HG03342 (cell line): Measurements from ENCODE around the gene IL1RAPL1.
A peak's percentile ranks its signal among the peaks of the same experiment; 100 is the strongest.

Experiments
- ATAC-seq: cut with Tn5 transposase; IDR thresholded peaks from one replicate; pipeline ENCODE4 v1.9.1; 2021; ENCODE audit warnings: mild to moderate bottlenecking, moderate library complexity; ENCODE audit not compliant: unreplicated experiment

IL1RAPL1 gene

DNA sequence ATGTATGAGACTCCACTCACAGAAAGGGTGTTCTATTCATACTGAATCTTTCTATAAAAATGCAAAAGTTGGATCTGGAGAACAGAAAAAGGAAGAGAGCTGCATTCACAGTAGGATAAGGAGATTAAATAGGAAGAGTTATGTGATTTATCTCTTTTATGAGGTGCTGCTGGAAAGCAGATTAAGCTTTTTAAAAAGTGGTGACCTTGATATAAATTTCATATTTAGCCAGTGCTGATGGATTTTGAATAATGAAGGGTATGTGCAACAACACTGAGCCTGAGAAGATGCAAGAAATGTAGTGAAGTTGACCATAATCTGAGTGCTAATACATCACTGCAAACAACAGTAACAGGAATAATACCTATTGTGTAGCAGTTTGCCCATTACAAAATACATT is 795.6 kb downstream of the IL1RAPL1 start:
- no peak for ATAC-seq

- no peak for ATAC-seq
These were observed 801.3 kb downstream of the IL1RAPL1 start for GRCh38 chrX:29388509-29388908.

DNA sequence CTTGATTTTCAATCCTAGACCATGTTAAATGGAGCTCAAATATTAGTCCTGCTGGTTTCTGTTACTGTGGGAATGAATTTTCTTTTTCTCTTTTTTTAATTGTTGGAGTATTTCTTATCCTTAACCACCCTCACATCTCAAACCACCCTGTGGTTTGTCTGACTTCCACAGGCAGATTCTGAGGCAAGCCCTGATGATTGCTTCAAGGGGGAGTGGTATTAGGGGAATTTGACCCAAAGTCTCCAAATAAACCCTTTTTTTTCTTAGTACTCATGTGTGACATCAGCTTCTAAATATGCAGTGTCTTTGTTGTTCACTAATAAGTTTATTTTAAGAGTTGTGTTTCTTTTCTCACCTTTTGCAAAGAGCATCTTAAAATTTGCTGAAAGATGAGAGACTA is 810.3 kb downstream of the IL1RAPL1 start:
- ATAC-seq, result no peak

DNA sequence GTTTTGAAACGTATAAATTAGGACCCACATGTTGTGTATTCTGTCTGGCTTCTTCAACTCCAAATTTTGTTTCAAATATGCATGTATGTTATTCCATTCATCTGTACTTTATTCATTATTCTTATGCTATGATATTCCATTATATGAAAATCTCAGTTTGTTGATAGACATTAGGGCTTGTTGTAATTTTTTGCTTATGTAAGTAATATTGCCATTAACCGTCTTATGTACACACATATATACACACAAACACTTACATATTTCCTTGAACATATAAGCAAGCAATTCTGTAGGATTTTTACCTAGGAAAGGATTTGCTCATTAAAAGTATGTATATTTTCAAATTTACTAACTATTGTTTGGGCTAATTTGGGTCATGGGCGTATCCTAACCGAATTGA is 820.1 kb downstream of the IL1RAPL1 start:
- no peak for ATAC-seq

DNA sequence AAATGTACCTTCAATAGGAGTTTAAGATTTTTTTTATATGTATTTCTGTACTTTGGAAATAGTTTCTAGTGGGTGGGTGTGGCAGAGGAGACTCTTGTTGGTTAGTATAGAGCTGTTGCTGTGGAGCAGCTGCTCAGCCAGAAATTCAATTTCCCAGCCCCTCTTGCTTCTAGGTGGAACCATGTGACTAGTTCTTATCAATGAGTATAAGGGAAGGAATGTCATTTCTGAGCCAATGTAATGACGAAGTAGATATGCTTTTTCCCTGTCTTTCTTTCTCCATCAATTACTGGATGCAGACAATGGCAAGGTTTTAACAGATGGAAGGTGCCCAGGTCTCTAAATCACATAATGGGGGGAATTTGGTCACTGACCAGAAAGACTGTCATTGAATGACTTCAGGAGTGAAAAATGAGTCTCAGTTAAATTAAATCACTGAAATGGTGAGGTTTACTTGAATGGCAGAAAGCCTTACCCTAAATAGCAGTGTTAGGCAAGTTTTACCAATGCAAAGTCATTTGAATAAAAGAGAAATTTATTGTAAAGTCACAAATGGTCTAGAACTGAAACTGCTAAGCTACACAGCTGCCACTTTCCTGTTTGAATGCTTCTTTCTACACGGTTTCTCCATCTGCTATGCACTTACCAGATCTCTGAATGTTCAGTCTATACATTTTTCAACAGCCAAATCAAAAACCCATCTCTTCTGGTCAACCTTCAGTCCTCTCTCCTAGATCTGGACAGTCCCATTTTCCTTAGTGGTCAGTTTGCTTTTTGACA is 832.7 kb downstream of the IL1RAPL1 start:
- ATAC-seq, result no peak

GRCh38 chrX:29422034-29422433 is 834.8 kb downstream of the IL1RAPL1 start:
- no peak for ATAC-seq

GRCh38 chrX:29431895-29432294 is 844.6 kb downstream of the IL1RAPL1 start:
- ATAC-seq, result no peak

- no peak for ATAC-seq
These were observed 845.3 kb downstream of the IL1RAPL1 start for GRCh38 chrX:29432534-29432933.

GRCh38 chrX:29434939-29435338 is 847.7 kb downstream of the IL1RAPL1 start:
- ATAC-seq, result no peak

- ATAC-seq, result no peak
These were observed 848.1 kb downstream of the IL1RAPL1 start for GRCh38 chrX:29435396-29435795.

DNA sequence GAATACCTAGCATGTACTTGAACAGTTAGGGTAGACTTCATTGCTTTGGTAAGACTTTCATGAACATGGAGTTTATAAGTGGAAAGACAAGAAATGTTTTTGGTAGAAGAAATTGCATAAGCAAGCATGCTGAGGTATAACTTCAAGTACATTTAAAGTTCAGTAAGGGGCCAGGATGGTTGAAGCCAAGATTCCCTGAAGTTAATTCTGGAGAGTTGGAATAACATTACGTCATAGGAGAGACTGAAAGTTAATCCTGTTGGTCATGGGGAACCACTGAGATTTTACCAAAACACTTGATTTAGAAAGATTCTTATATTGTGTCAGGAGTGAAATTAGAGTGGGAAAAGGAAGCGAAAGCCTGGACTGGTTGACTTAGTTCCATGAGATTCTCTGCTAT is 860.6 kb downstream of the IL1RAPL1 start:
- ATAC-seq, result no peak

GRCh38 chrX:29453333-29453732 is 866.1 kb downstream of the IL1RAPL1 start:
- ATAC-seq, result peak; percentile 78

- ATAC-seq, result no peak
These were observed 868.5 kb downstream of the IL1RAPL1 start for GRCh38 chrX:29455702-29456101.

DNA sequence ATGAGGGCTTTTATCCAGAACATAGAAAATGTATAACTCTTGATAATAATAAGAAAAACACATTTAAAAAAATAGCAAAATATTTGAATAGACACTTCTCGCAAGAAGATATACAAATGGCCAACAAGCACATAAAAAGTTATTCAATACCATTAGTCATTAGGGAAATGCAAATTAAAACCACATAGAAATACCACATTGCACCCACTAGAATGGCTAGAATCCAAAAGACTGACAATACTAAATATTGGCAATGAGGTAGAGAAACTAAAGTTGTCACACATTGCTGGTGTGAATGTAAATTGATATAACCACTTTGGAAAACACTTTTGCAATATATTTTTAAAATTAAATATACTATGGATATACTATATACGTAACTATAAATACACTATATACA is 873.8 kb downstream of the IL1RAPL1 start:
- ATAC-seq, result no peak

DNA sequence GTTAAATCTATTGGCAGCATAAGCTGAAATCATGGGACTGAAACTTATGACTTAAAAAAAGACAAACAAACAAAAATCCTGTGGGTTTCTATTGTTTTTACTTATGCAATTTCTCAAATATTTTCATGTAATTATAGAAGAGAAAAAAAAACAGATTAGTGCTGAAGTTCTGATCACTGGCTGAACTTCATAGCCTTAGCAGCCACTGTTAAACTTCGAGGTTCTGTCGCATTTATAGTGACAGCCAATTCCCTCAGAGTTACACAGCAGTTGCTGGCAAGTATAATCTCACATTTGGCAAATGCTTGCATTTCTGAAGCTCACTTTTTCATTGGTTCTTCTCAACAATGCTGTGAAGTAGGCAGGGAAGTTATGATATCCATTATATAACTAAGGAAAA is 879.2 kb downstream of the IL1RAPL1 start:
- ATAC-seq, result no peak

- ATAC-seq, result no peak
These were observed 881.8 kb downstream of the IL1RAPL1 start for GRCh38 chrX:29468911-29469494.

DNA sequence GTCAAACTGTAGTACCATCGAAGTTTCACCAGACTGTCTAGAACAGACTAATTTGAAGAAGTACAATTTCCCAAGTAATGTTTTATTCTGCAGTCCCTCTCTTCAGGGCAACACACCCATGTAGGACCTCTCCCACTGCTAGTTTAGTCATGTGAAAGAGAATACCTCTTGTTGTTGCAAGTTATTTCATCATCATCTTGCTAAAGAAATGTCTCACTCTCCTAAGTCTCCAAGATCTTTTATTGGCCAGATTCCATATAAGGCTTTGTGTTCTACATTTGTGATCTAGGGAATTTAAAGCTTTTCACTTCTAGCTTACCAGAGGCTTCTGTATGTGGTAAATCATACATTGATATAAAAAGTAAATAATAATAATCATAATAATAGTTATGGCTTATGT is 882.8 kb downstream of the IL1RAPL1 start:
- ATAC-seq, result no peak

DNA sequence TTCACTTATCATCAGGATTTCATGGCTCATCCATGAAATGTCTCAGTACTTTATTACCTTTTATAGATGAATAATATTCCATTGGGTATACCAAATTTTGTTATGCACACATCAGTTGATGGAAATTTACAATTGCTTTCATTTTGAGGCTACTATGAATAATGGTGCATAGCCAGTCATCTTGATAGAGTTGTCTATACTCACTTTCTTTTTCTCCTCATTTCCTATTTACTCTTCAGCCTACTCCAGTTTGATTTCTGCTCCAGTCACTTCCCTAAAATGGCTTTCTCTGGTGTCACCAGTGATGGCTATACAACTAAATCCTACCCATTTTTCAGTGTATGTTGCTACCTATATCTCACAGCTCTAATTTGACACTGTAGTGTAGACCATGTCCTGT is 884.6 kb downstream of the IL1RAPL1 start:
- ATAC-seq, result peak; percentile 74

GRCh38 chrX:29477878-29478277 is 890.6 kb downstream of the IL1RAPL1 start:
- ATAC-seq, result peak; percentile 41

- peak; percentile 88 for ATAC-seq
These were observed 891.3 kb downstream of the IL1RAPL1 start for GRCh38 chrX:29478336-29479069.

- no peak for ATAC-seq
These were observed 900.0 kb downstream of the IL1RAPL1 start for GRCh38 chrX:29487214-29487613.

- no peak for ATAC-seq
These were observed 900.5 kb downstream of the IL1RAPL1 start for GRCh38 chrX:29487714-29488113.
